GM21529 (cell line): ENCODE data around the gene OR51M1.

ENCODE experiments used
- ATAC-seq: cut with Tn5 transposase; IDR thresholded peaks from one replicate; pipeline ENCODE4 v1.9.1; 2021; ENCODE audit not compliant: unreplicated experiment

The OR51M1 gene

DNA sequence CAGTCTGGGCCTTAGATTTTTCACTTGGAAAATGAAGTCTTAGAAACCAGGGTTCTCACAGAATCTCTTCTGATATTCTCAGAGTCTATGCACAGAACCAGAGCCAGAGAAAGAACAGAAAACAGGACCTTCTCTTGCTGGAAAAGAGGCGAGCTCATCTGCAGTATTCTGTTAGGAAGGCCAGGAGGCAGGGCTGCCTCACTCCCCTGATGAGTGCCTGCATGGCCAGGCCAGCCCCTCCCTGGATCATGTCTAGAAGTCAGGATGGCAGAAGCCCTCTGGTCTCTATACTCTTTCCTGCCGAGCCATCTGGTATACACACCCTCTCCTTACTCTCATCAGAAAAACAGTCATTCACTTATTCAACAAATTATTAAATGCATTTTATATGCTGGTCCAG is 723 bp downstream of the OR51M1 start:
- no peak for ATAC-seq

DNA sequence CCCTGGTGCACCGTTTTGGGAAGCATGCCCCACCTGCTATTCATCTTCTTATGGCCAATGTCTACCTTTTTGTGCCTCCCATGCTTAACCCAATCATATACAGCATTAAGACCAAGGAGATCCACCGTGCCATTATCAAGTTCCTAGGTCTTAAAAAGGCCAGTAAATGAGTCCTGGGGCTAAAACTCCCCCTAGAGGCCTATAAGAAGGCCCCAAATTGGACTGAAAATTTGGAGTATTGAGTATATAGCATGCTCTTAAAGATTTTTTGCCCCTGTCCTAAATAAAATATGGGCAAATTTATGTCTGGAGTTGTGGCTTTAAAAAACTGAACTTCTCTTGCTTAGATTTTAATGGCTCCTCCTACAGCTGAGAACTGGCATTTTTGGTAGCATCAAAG is 6.6 kb downstream of the OR51M1 start:
- no peak for ATAC-seq

DNA sequence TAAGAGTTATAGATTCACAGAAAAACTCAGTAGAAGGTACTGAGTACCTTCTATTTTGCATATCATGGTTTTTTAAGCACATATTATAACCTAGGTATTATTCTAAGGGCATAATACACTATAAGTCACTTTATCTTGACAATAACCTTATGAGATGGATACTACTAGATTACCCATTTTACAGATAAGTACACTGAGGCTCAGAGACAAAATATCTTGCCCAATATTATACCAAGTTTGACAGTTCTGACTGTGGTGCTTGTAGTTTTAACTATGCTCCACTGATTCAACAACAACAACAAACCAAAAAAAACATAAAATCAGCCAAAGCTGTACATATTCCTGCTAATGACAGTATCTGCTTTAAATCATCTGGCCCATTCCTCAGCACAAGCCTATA is 10.5 kb downstream of the OR51M1 start:
- no peak for ATAC-seq

DNA sequence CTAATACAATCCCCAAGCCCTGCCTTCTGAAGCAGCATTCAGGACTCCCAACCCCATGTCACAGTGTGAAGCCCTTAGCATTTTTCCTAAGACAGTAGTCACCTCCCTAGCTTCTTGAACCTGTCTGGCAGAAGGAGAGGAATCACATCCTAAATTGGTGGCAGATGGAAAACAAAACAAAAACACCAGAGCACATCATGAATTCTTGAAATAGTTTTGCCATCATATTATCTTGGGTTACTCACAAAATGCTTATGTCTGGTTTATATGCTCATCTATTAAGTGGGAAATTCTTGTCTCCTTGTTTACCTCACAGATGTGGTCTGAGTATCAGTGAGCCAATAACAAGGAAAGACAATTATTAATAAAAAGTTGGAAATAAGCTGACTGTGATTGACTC is 15.3 kb downstream of the OR51M1 start:
- no peak for ATAC-seq

- ATAC-seq, result no peak
These were observed 21.6 kb downstream of the OR51M1 start for GRCh38 chr11:5405173-5405572.

GRCh38 chr11:5420993-5421392 is 37.4 kb downstream of the OR51M1 start:
- ATAC-seq, result no peak

DNA sequence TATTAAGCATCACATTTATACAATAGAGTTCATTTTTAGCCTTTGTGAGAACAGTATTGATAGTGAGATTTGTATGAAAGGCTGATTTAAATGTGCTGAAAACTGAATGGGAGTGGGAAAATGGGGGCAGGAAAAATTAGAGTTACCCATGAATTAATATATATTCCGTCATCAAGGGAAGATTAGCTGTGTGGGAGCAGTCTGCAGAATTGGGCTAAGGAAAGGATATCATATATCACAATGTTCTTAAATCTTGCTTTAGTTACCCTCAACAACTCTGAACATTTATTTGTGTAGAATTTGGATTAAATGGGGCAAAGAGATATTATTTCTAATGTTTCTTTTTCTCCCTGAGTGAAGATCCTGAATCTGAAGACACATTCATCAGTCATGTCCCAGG is 38.2 kb downstream of the OR51M1 start, which contains the start of gene OR51Q1:
Gene OR51Q1, plus strand, starts transcription at position 301 of the 400 bp plus-strand sequence. Its CDS starts 90 bp downstream, at position 391.
- ATAC-seq, result no peak

- ATAC-seq, result no peak
These were observed 39.5 kb downstream of the OR51M1 start for GRCh38 chr11:5423131-5423530.

GRCh38 chr11:5441414-5441813 is 57.8 kb downstream of the OR51M1 start, which contains the start of gene OR51I1:
Gene OR51I1, minus strand, starts transcription at chr11:5441514. Its CDS starts 0 bp downstream, at chr11:5441514.
- no peak for ATAC-seq
